IMR-90 (cell line): ENCODE data around the gene UST. TPM values are rescaled to one million over a fixed set of nuclear protein-coding genes. Genes with fewer than 3 reads are reported as not detected.

Experiments
- ATAC-seq: fragments of 200-7000 bp; cut with Tn5 transposase; 2 replicates; pipeline ENCODE4 v1.9.1; 2020; ENCODE audit warnings: low read depth, mild to moderate bottlenecking, moderate library complexity
- BruUV-seq: library from RNA; stranded (reverse); fragments of 400-500 nt; replicated peaks from 2 replicates; lab custom pipeline; 2021; lab: Mats Ljungman, UMichigan
- CTCF ChIA-PET: fragments of 300-600 bp; formaldehyde crosslinking; extraction: SDS; loops from one replicate; lab custom pipeline; 2021; ENCODE audit warnings: antibody characterized with exemption; lab: Yijun Ruan, JAX
- POLR2A ChIA-PET: fragments of 300-600 bp; sonication (Branson Sonifier 250); formaldehyde crosslinking; loops from one replicate; lab custom pipeline; 2022; ENCODE audit warnings: antibody characterized with exemption; ENCODE audit not compliant: unreplicated experiment; lab: Charles Lee
- DNase-seq: peaks from one replicate; pipeline ENCODE4 v3.0.0; 2013
- H2AFZ ChIP-seq: replicated peaks from 2 replicates; pipeline ENCODE3; 2013; ENCODE audit warnings: low read length, mild to moderate bottlenecking; ENCODE audit not compliant: poor library complexity
- H2AK5ac ChIP-seq: 2 replicates; pipeline ENCODE4 v1.6.1; 2013; ENCODE audit warnings: low read depth, low read length, inconsistent platforms
- H2AK9ac ChIP-seq: replicated peaks from 2 replicates; pipeline ENCODE3; 2013; ENCODE audit warnings: mild to moderate bottlenecking, low read depth, low read length, moderate library complexity; ENCODE audit not compliant: poor library complexity
- H2BK120ac ChIP-seq: 2 replicates; pipeline ENCODE4 v1.6.1; 2013; ENCODE audit warnings: low read depth, low read length, inconsistent platforms
- H2BK15ac ChIP-seq: 3 replicates; pipeline ENCODE4 v1.6.1; 2013; ENCODE audit warnings: low read depth, low read length, inconsistent platforms
- H2BK20ac ChIP-seq: 2 replicates; pipeline ENCODE4 v1.6.1; 2013; ENCODE audit warnings: low read depth, mild to moderate bottlenecking, inconsistent platforms, low read length, moderate library complexity
- H2BK5ac ChIP-seq: 2 replicates; pipeline ENCODE4 v1.6.1; 2013; ENCODE audit warnings: mild to moderate bottlenecking, low read depth, low read length, inconsistent platforms; ENCODE audit not compliant: poor library complexity, severe bottlenecking
- H3K14ac ChIP-seq: replicated peaks from 2 replicates; pipeline ENCODE4 v1.6.1; 2013; ENCODE audit warnings: low read depth, low read length, inconsistent platforms
- H3K18ac ChIP-seq: 2 replicates; pipeline ENCODE4 v1.6.1; 2013; ENCODE audit warnings: low read depth, low read length, control low read depth
- H3K23ac ChIP-seq: 2 replicates; pipeline ENCODE4 v1.6.1; 2013; ENCODE audit warnings: low read depth, low read length, inconsistent platforms
- H3K27ac ChIP-seq: 2 replicates; pipeline ENCODE4 v1.5.1; 2013; ENCODE audit warnings: mild to moderate bottlenecking, control low read depth, low read length; ENCODE audit not compliant: insufficient read depth
- H3K27me3 ChIP-seq: 2 replicates; pipeline ENCODE4 v1.6.1; 2013; ENCODE audit warnings: low read length; ENCODE audit not compliant: control insufficient read depth, insufficient read depth
- H3K36me3 ChIP-seq: 2 replicates; pipeline ENCODE4 v1.6.1; 2013; ENCODE audit warnings: low read length, mixed read lengths; ENCODE audit not compliant: control insufficient read depth, insufficient read depth
- H3K4ac ChIP-seq: 2 replicates; pipeline ENCODE4 v1.6.1; 2013; ENCODE audit warnings: low read depth, low read length, inconsistent platforms
- H3K4me1 ChIP-seq: 2 replicates; pipeline ENCODE4 v1.6.1; 2013; ENCODE audit warnings: low read length, mixed read lengths; ENCODE audit not compliant: control insufficient read depth, insufficient read depth
- H3K4me2 ChIP-seq: 2 replicates; pipeline ENCODE4 v1.6.1; 2013; ENCODE audit warnings: low read depth, mild to moderate bottlenecking, control low read depth, low read length, moderate library complexity
- H3K4me3 ChIP-seq: 2 replicates; pipeline ENCODE4 v1.5.1; 2013; ENCODE audit warnings: low read depth, mild to moderate bottlenecking, control low read depth, low read length, moderate library complexity; ENCODE audit not compliant: insufficient read depth
- H3K56ac ChIP-seq: 2 replicates; pipeline ENCODE4 v1.6.1; 2013; ENCODE audit warnings: low read length, inconsistent platforms; ENCODE audit not compliant: insufficient read depth; ENCODE audit errors: extremely low read depth
- H3K79me1 ChIP-seq, 2 experiments: 2 replicates each; pipeline ENCODE4 v1.6.1; 2013; ENCODE audit warnings: low read length in 2 of 2, inconsistent platforms in 1 of 2, low read depth in 1 of 2
- H3K9ac ChIP-seq: 2 replicates; pipeline ENCODE4 v1.6.1; 2013; ENCODE audit warnings: low read depth, low read length, control low read depth
- H3K9me1 ChIP-seq: 2 replicates; pipeline ENCODE4 v1.6.1; 2013; ENCODE audit warnings: low read length, inconsistent platforms; ENCODE audit not compliant: insufficient read depth
- H3K9me3 ChIP-seq: 2 replicates; pipeline ENCODE4 v1.6.1; 2013; ENCODE audit warnings: low read length; ENCODE audit not compliant: control insufficient read depth, insufficient read depth
- H4K20me1 ChIP-seq: 2 replicates; pipeline ENCODE4 v1.6.1; 2013; ENCODE audit warnings: low read length, inconsistent platforms; ENCODE audit not compliant: insufficient read depth
- H4K5ac ChIP-seq: 2 replicates; pipeline ENCODE4 v1.6.1; 2013; ENCODE audit warnings: mild to moderate bottlenecking, low read depth, low read length, control low read depth
- H4K8ac ChIP-seq, 2 experiments: 2 replicates each; pipeline ENCODE4 v1.6.1; 2013; ENCODE audit warnings: low read depth in 2 of 2, low read length in 2 of 2, control low read depth in 1 of 2, inconsistent platforms in 1 of 2
- H4K91ac ChIP-seq: 2 replicates; pipeline ENCODE4 v1.6.1; 2013; ENCODE audit warnings: low read depth, low read length, inconsistent platforms; ENCODE audit not compliant: insufficient read depth
- CEBPB ChIP-seq: IDR thresholded peaks from 2 replicates; pipeline ENCODE4 v1.6.1; 2012; ENCODE audit warnings: low read depth, low read length, improper control_type of control experiment
- CHD1 ChIP-seq: IDR thresholded peaks from 2 replicates; pipeline ENCODE4 v1.6.1; 2012; ENCODE audit warnings: low read depth, low read length, improper control_type of control experiment
- NFE2L2 ChIP-seq: fragments of 150-350 bp; IDR thresholded peaks from 2 replicates; pipeline ENCODE4 v1.6.1; 2016; ENCODE audit warnings: low read depth, mild to moderate bottlenecking, low read length
- POLR2A ChIP-seq: IDR thresholded peaks from 2 replicates; pipeline ENCODE4 v1.6.1; 2012; ENCODE audit warnings: mild to moderate bottlenecking, low read depth, low read length
- RAD21 ChIP-seq: IDR thresholded peaks from 2 replicates; pipeline ENCODE4 v1.6.1; 2012; ENCODE audit warnings: low read length, improper control_type of control experiment
- RCOR1 ChIP-seq: IDR thresholded peaks from 2 replicates; pipeline ENCODE4 v1.6.1; 2012; ENCODE audit warnings: mild to moderate bottlenecking, low read length, improper control_type of control experiment; ENCODE audit not compliant: insufficient replicate concordance
- WGBS, 2 experiments: methylation state at CpG; one replicate each; pipeline versions ENCODE4 v1.1.5 to v1.1.7; 2013; ENCODE audit warnings: missing lambda C conversion rate in 2 of 2; ENCODE audit not compliant: insufficient read length in 1 of 2; ENCODE audit errors: extremely low coverage in 2 of 2; 5-methylcytosine and 5-hydroxymethylcytosine counted together
- dilution Hi-C: fragments of 300-500 bp; cut with HindIII; formaldehyde crosslinking; loops from one replicate; pipeline ENCODE4 v1.14.3; 2018; ENCODE audit warnings: low sequenced_read_pairs; ENCODE audit not compliant: unreplicated experiment
- in situ Hi-C: fragments of 300-500 bp; cut with MboI; formaldehyde crosslinking; loops from 3 replicates; pipeline ENCODE4 v1.14.3; 2019; ENCODE audit warnings: low sequenced_read_pairs, inconsistent platforms, mixed read lengths
- intact Hi-C: fragments of 100-400 bp; cut with micrococcal nuclease; formaldehyde crosslinking; loops from 2 replicates; pipeline ENCODE4 v1.10.0; 2022
- polyA plus RNA-seq, 3 experiments: library from polyadenylated mRNA; depleted of rRNA; stranded (reverse); fragments of >200 nt; gene quantifications; 2 replicates each; pipeline ENCODE4 v1.2.3, GENCODE V29; 2012; ENCODE audit warnings: low replicate concordance in 1 of 3
- total RNA-seq: library from RNA; depleted of rRNA; stranded (reverse); fragments of >200 nt; gene quantifications from 2 replicates; pipeline ENCODE4 v1.2.3, GENCODE V29; 2012

Gene UST
- total and polyA plus RNA-seq, 2 of the 4 experiments (the other 2 are of a cell fraction) = 7.7 to 13.8 TPM

- H2BK20ac ChIP-seq = no peak overlapping the region
- peak overlapping the region; percentile 77; the same call in 1 of the 2 replicates for H3K14ac ChIP-seq
- H3K9me3 ChIP-seq = no peaks in the 10 kb centered on the region
- WGBS, 2 experiments = 100% methylated on average over 1 of the region's 7 CpGs; no CpG with 5 or more reads in 1 of the 2 experiments
- H4K20me1 ChIP-seq = peaks cover 3% of the 10 kb centered on the region; the same call in 1 of the 2 replicates
- dilution Hi-C loops (no loop called here), intact Hi-C loops (no loop called here), in situ Hi-C loops (no loop called here)
- H3K27me3 ChIP-seq = no peaks in the 10 kb centered on the region
- H2BK5ac ChIP-seq = no peak overlapping the region
- no peak overlapping the region for H3K4ac ChIP-seq
- no peak overlapping the region for H3K4me2 ChIP-seq
- no peak overlapping the region for H2AK5ac ChIP-seq
- H3K56ac ChIP-seq = no peak overlapping the region
- no peak overlapping the region for H4K8ac ChIP-seq
- no peak overlapping the region for H2BK120ac ChIP-seq
- no peak overlapping the region for H3K23ac ChIP-seq
- H4K91ac ChIP-seq = no peak overlapping the region
- H2AFZ ChIP-seq = no peak overlapping the region
- TF ChIP-seq POLR2A = no peak
- TF ChIP-seq CHD1 = no peak
- no peak for TF ChIP-seq RAD21
- TF ChIP-seq NFE2L2 = no peak
- TF ChIP-seq RCOR1 = no peak
- no peak for TF ChIP-seq CEBPB
- no peak overlapping the region for H3K9ac ChIP-seq
- no peak overlapping the region for H4K5ac ChIP-seq
- ATAC-seq = no peak
- CTCF ChIA-PET = interaction anchor here (2.0 kb wide), 1 partner anchor 9 kb away, joined by 4 read pairs; no protein-coding TSS in a partner anchor
- H3K79me1 ChIP-seq = peaks cover 0 to 11% of the 10 kb centered on the region in 2 experiments; a peak in 1 of 4 replicates
- POLR2A ChIA-PET = no interaction called here
- H3K27ac ChIP-seq = no peak overlapping the region
- peaks cover 17% of the 10 kb centered on the region for H3K9me1 ChIP-seq
- no TSS peak for BruUV-seq
- no peak overlapping the region; the same call in 1 of the 2 replicates for H3K18ac ChIP-seq
- peaks cover 18% of the 10 kb centered on the region for H3K4me1 ChIP-seq
- no peak for DNase-seq
- H3K4me3 ChIP-seq = no peak overlapping the region
- H2AK9ac ChIP-seq = peak overlapping the region; percentile 33
- peaks cover 9% of the 10 kb centered on the region for H3K36me3 ChIP-seq
- H2BK15ac ChIP-seq = no peak overlapping the region
Measured at GRCh38 chr6:149016716-149017115, 269.9 kb downstream of the UST start.
